ENCODE data around the gene WDR5B.
"Not testable (repeated sequence)": the region's sequence is repeated elsewhere in the genome, so short reads cannot be mapped to it uniquely, and the experiment has no call there.

Gene WDR5B

GRCh38 chr3:122415762-122416654, at the start of gene WDR5B:
WDR5B (minus strand) TSS chr3:122416062; CDS start chr3:122415528, 534 bp downstream.
- peak; percentile 95 for DNase-seq (ENCODE audit: low read depth)

DNA sequence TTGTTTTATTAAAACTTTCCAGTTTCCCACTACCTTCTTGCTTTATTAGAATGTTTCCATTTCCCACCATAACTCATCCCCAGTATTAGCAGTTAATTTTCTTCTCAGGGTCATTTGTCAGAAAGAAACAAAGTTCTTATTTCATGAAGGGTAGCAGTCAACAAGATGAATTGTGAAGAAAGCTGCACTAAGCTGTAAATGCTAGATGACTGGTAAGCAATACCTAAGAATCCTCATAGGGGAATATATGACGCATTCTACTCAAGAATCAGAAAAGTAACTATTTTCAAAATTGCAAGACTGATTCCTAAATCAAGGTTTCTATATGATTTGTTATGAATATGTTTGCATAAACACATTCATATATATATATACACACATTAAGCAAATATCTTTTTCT, 48.8 kb upstream of the WDR5B start:
- DNase-seq (ENCODE audit: low read depth), result no peak

GRCh38 chr3:122462406-122462805, 46.5 kb upstream of the WDR5B start:
- no peak for DNase-seq (ENCODE audit: low read depth)

DNA sequence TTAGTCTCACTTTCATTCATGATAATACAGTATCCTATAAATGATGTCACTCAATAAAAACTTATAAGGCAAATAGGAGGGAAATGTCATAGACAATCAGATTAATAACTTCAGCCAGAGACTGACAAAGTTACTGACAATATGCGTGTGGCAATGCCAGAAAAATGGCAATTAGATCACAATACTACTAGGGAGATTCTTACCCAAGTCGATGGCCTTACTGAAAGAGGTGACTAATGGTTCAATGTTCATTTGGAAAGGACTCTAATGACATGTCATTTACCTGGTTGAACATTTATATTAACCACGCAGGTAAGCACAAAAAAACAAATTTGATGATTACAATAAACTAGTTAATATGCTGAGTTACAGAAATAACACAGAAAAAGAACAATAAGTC, 45.9 kb upstream of the WDR5B start:
- DNase-seq (ENCODE audit: low read depth), result no peak

- peak; percentile 26 for DNase-seq (ENCODE audit: low read depth)
Observed at GRCh38 chr3:122458992-122459391, 43.1 kb upstream of the WDR5B start.

- no peak for DNase-seq (ENCODE audit: low read depth)
Observed at GRCh38 chr3:122457706-122458105, 41.8 kb upstream of the WDR5B start.

DNA sequence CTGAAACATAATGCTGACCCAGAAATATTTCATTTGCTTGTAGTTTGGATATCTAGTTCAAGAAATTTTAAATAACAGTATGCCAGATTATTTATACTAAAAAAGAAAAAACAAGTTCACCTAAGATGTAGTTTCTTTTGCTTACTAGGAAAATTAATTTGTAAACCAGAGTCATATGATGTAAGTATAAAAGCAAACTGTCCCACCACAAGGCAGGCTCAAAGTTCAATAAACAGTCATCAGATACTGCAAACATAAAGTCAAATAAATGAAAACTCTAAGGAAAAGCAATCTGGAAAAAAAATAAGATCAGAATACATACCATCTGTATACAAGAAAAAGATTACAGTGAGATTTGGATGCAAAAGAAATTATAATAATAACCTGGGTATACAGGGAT, 40.2 kb upstream of the WDR5B start:
- DNase-seq (ENCODE audit: low read depth), result no peak

GRCh38 chr3:122451371-122451770, 35.5 kb upstream of the WDR5B start:
- DNase-seq (ENCODE audit: low read depth), result no peak

DNA sequence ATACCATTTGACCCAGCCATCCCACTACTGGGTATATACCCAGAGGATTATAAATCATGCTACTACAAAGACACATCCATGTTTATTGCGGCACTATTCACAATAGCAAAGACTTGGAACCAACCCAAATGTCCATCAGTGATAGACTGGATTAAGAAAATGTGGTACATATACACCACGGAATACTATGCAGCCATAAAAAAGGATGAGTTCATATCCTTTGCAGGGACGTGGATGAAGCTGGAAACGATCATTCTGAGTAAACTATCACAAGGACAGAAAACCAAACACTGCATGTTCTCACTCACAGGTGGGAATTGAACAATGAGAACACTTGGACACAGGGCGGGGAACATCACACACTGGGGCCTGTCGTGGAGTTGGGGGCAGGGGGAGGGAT, 32.4 kb upstream of the WDR5B start:
- DNase-seq (ENCODE audit: low read depth), result not testable (repeated sequence)

DNA sequence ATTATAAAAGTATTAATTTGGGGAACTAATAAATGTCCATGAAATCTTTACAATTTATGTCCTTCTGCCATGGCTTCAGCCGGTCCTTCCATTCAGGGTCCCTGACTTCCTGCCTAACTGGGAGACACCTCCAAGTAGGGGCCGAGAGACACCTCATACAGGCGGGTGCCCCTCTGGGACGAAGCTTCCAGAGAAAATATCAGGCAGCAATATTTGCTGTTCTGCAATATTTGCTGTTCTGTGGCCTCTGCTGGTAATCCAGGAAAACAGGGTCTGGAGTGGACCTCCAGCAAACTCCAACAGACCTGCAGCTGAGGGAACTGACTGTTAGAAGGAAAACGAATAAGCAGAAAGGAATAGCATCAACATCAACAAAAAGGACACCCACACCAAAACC, 28.6 kb upstream of the WDR5B start:
- not testable (repeated sequence) for DNase-seq (ENCODE audit: low read depth)

DNA sequence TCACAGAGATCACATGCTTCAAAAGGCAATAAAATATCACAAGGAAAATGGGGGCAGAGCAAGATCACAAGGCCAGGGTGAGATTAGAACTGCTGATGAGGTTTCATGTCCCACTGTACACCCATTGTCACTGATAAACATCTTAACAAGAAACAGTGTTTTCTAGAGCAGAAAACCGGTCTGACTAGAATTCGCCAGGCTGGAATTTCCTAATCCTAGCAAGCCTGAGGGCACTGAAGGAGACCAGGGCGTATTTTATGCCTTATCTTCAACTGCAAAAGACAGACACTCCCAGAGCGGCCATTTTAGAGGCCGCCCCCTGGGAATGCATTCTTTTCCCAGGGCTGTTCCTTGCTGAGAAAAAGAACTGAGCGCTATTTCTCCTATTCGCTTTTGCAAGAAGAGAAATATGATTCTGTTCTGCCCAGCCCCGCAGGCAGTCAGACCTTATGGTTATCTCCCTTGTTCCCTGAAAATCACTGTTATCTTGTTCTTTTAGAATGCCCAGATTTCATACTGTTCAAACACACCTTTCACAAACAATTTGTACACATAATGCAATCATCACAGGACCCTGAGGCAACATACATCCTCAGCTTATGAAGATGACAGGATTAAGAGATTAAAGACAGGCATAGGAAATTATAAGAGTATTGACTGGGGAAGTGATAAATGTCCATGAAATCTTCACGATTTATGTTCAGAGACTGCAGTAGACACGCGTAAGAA, 28.1 kb upstream of the WDR5B start:
- DNase-seq (ENCODE audit: low read depth), result not testable (repeated sequence)

DNA sequence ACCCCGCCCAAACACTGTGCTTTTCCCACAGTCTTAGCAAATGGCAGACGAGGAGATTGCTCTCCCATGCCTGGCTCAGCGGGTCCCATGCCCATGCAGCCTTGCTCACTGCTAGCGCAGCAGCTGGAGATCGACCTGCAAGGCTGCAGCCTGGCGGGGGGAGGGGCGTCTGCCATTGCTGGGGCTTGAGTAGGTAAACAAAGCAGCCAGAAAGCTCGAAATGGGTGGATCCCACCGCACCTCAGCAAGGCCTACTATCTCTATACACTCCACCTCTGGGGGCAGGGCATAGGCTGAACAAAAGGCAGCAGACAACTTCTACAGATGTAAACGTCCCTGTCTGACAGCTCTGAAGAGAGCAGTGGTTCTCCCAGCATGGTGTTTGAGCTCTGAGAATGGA, 27.2 kb upstream of the WDR5B start:
- DNase-seq (ENCODE audit: low read depth), result no peak

- DNase-seq (ENCODE audit: low read depth), result no peak
Observed at GRCh38 chr3:122435950-122436349, 20.1 kb upstream of the WDR5B start.

GRCh38 chr3:122430371-122430770, 14.5 kb upstream of the WDR5B start:
- DNase-seq (ENCODE audit: low read depth), result no peak

- DNase-seq (ENCODE audit: low read depth), result no peak
Observed at GRCh38 chr3:122427857-122428471, 12.1 kb upstream of the WDR5B start.

DNA sequence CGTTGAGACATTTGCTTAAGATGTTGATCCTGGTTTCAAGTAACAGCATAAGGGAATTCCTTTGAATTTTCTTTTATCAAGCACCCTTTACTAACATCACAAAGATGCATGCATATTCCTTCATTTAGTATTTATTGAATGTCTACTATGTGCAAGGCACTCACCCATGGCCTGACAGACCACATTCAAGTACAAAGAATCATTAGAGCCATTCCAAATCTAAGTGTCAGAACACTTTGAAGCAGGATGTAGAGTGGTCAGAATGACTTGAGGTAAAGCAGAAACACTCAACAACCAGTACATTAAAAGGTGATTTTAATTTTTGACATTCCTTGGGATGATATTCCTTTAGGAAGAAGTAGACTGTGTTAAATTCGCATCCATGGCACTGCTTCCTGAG, 6.0 kb upstream of the WDR5B start:
- DNase-seq (ENCODE audit: low read depth), result no peak

DNA sequence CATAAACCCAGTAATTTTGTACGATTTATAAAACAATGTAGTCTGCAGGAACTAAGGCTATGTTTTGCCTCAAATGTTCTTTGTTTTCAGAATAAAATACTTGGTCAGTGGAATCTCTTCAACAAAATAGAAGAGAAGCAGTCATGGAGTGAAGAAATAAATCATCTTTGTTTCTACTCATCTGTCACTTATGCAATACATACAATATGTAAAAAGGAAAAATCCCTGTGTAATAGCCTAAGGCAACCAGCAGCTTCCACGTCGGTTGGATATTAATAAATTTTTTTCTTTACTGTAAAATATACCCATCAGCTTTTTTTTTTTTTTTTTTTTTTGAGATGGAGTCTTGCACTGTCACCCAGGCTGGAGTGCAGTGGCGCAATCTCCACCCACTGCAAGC, 5.2 kb upstream of the WDR5B start:
- DNase-seq (ENCODE audit: low read depth), result no peak

GRCh38 chr3:122416966-122417365, 1.1 kb upstream of the WDR5B start:
- DNase-seq (ENCODE audit: low read depth), result no peak

GRCh38 chr3:122415104-122415744, 638 bp downstream of the WDR5B start:
- DNase-seq (ENCODE audit: low read depth), result no peak

DNA sequence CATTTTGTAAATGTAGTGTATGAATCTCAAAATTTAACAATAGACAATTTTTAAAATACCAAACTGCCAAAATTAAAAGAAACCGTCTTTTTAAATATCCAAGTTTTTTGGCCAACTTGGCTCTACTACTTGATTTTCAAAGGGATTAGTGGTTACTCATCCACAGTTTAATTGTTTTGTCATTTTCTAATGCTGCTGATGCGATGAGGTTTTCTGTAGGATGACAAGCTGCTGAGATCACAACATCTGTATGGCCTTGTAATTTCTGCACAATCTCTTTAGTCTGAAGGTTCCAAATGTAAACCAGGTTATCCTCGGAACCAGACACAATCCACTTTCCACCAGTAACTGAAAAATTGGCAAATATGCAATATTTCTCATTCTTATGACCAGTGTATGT, 1.5 kb downstream of the WDR5B start:
- no peak for DNase-seq (ENCODE audit: low read depth)

GRCh38 chr3:122410639-122411038, 5.2 kb downstream of the WDR5B start:
- DNase-seq (ENCODE audit: low read depth), result no peak

- no peak for DNase-seq (ENCODE audit: low read depth)
Observed at GRCh38 chr3:122410111-122410510, 5.8 kb downstream of the WDR5B start.

Data from HS-5 (cell line).